ENCODE measurements around the gene SDCCAG8.
"Not testable (repeated sequence)": the region's sequence is repeated elsewhere in the genome, so short reads cannot be mapped to it uniquely, and the experiment has no call there.

Gene SDCCAG8

GRCh38 chr1:243323491-243323890, 67.7 kb downstream of the SDCCAG8 start:
- in situ Hi-C loops (cut with HindIII; ENCODE audit: low sequenced_read_pairs), result no loop called here

GRCh38 chr1:243325305-243325890, 69.6 kb downstream of the SDCCAG8 start:
- in situ Hi-C loops (cut with HindIII; ENCODE audit: low sequenced_read_pairs), result no loop called here

GRCh38 chr1:243332440-243332839, 76.6 kb downstream of the SDCCAG8 start:
- in situ Hi-C loops (cut with HindIII; ENCODE audit: low sequenced_read_pairs), result loop anchor here (5.0 kb wide), 1 partner anchor 40 kb away; no protein-coding TSS in a partner anchor

- in situ Hi-C loops (cut with HindIII; ENCODE audit: low sequenced_read_pairs), result no loop called here
Measured at GRCh38 chr1:243335292-243335691, 79.5 kb downstream of the SDCCAG8 start.

- in situ Hi-C loops (cut with HindIII; ENCODE audit: low sequenced_read_pairs), result no loop called here
Measured at GRCh38 chr1:243336163-243336562, 80.3 kb downstream of the SDCCAG8 start.

- in situ Hi-C loops (cut with HindIII; ENCODE audit: low sequenced_read_pairs), result not testable (repeated sequence)
Measured at GRCh38 chr1:243338848-243339247, 83.0 kb downstream of the SDCCAG8 start.

GRCh38 chr1:243341074-243341473, 85.2 kb downstream of the SDCCAG8 start:
- in situ Hi-C loops (cut with HindIII; ENCODE audit: low sequenced_read_pairs), result no loop called here

GRCh38 chr1:243343970-243344937, 88.4 kb downstream of the SDCCAG8 start:
- in situ Hi-C loops (cut with HindIII; ENCODE audit: low sequenced_read_pairs), result no loop called here

GRCh38 chr1:243345205-243345604, 89.4 kb downstream of the SDCCAG8 start:
- in situ Hi-C loops (cut with HindIII; ENCODE audit: low sequenced_read_pairs), result no loop called here

- in situ Hi-C loops (cut with HindIII; ENCODE audit: low sequenced_read_pairs), result no loop called here
Measured at GRCh38 chr1:243346016-243346415, 90.2 kb downstream of the SDCCAG8 start.

GRCh38 chr1:243346468-243346867, 90.6 kb downstream of the SDCCAG8 start:
- in situ Hi-C loops (cut with HindIII; ENCODE audit: low sequenced_read_pairs), result no loop called here

- in situ Hi-C loops (cut with HindIII; ENCODE audit: low sequenced_read_pairs), result no loop called here
Measured at GRCh38 chr1:243348331-243348730, 92.5 kb downstream of the SDCCAG8 start.

- in situ Hi-C loops (cut with HindIII; ENCODE audit: low sequenced_read_pairs), result no loop called here
Measured at GRCh38 chr1:243349128-243349527, 93.3 kb downstream of the SDCCAG8 start.

GRCh38 chr1:243351337-243351736, 95.5 kb downstream of the SDCCAG8 start:
- in situ Hi-C loops (cut with HindIII; ENCODE audit: low sequenced_read_pairs), result loop anchor here (5.0 kb wide), 1 partner anchor 411 kb away; no protein-coding TSS in a partner anchor

GRCh38 chr1:243354511-243355153, 98.8 kb downstream of the SDCCAG8 start:
- in situ Hi-C loops (cut with HindIII; ENCODE audit: low sequenced_read_pairs), result loop anchor here (5.0 kb wide), 1 partner anchor 408 kb away; no protein-coding TSS in a partner anchor

- in situ Hi-C loops (cut with HindIII; ENCODE audit: low sequenced_read_pairs), result no loop called here
Measured at GRCh38 chr1:243363832-243364231, 108.0 kb downstream of the SDCCAG8 start.

GRCh38 chr1:243364330-243364729, 108.5 kb downstream of the SDCCAG8 start:
- in situ Hi-C loops (cut with HindIII; ENCODE audit: low sequenced_read_pairs), result no loop called here

- in situ Hi-C loops (cut with HindIII; ENCODE audit: low sequenced_read_pairs), result no loop called here
Measured at GRCh38 chr1:243364866-243365265, 109.0 kb downstream of the SDCCAG8 start.

GRCh38 chr1:243367314-243367713, 111.5 kb downstream of the SDCCAG8 start:
- in situ Hi-C loops (cut with HindIII; ENCODE audit: low sequenced_read_pairs), result no loop called here

- in situ Hi-C loops (cut with HindIII; ENCODE audit: low sequenced_read_pairs), result no loop called here
Measured at GRCh38 chr1:243374412-243374811, 118.6 kb downstream of the SDCCAG8 start.

GRCh38 chr1:243375596-243375995, 119.8 kb downstream of the SDCCAG8 start:
- in situ Hi-C loops (cut with HindIII; ENCODE audit: low sequenced_read_pairs), result no loop called here

All from endothelial cell of hepatic sinusoid (primary cell).